GM23248 (cell line): ENCODE data around the gene FAM114A2.

Experiments used
- EZH2 ChIP-seq: fragments of 200-600 bp; sonication (generic); IDR thresholded peaks from 2 replicates; pipeline ENCODE4 v1.6.1; 2018; ENCODE audit warnings: antibody characterized with exemption, mild to moderate bottlenecking; ENCODE audit not compliant: insufficient read depth, poor library complexity, severe bottlenecking
- EZH2phosphoT487 ChIP-seq: fragments of 200-600 bp; sonication (generic); IDR thresholded peaks from 2 replicates; pipeline ENCODE4 v1.6.1; 2018; ENCODE audit warnings: antibody characterized with exemption, moderate library complexity, mild to moderate bottlenecking, low read depth; ENCODE audit not compliant: insufficient read depth

- TF ChIP-seq EZH2 (no peak), EZH2phosphoT487 (no peak)
These were observed 6.7 kb downstream of the FAM114A2 start for GRCh38 chr5:154031937-154032489.
